Measurements from ENCODE around the gene AATK. TPM values are rescaled to one million over a fixed set of nuclear protein-coding genes. Genes with fewer than 3 reads are reported as not detected.
"Not testable (repeated sequence)": the region's sequence is repeated elsewhere in the genome, so short reads cannot be mapped to it uniquely, and the experiment has no call there.

The AATK gene
- total RNA-seq, 6 donors from 2014 or later = 39.2 to 144 (median 92.2) TPM

DNA sequence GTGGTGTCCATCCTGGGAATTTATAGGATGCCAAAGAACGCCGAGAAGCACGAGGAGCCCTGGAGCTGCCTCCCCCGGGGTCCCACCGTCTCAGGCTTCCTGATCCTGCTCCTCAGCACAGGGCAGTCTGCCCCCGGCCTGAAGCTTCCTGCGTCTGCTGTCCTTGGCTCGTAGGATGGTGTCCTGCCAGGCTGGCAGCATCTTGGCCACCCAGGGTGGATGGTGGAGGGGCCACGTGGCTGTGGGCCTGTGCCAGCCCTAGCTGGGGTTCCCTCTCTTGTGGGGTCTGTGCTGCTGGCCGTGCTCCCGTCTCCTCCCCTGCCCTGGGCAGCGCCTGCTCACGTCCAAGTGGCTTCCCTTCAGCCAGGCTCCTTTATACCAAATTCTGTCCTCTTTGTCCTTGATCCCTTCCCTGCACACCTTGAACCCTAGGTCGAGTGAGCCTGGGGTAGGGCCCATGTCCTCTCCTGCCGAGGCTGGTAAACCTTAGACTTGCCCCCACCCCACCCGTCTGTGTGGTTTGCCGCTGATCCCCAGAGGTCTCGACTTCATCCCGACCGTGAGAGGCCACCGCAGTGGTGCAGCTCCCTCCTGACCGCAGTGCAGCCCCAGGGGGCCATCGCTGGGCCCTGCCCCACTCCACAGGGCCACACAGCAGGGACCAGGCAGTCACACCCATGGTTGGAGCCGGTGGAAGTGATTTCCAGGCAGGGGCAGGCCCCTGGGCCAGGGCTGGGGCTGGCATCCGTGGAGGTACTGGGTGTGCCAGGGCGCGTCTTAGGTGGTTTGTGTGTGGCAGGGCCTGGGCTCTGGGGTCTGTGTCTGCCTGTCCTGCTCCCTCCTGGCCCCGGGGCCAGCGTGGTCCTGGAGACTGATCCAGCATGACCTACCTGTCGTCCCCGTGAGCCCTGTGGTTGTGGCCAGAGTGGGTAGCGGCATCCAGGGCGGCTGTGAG, 84.5 kb downstream of the AATK start:
- Histone ChIP-seq H3K4me3 (no peak overlapping the region), H3K27ac (peak overlapping the region; percentile 84 to 94 (median 89)), H3K9me3 (no peaks in the 10 kb centered on the region), H3K4me1 (peaks cover 39 to 74% (median 47%) of the 10 kb centered on the region in 4 donors), H3K27me3 (no peaks in the 10 kb centered on the region), H3K36me3 (peaks cover 0 to 43% (median 23%) of the 10 kb centered on the region in 4 donors)
- WGBS, 2 donors = 72 to 83% methylated on average over 15 to 30 of the region's 33 CpGs
- ATAC-seq (ENCODE audit: low FRiP score in 2 of 2) = no peak
- no peak for TF ChIP-seq POLR2AphosphoS5 (IDR thresholded peaks at IDR 0.05)
- TF ChIP-seq EP300 (IDR thresholded peaks at IDR 0.05) = no peak
- TF ChIP-seq POLR2A (IDR thresholded peaks at IDR 0.05) = no peak
- TF ChIP-seq, protein P1, sequence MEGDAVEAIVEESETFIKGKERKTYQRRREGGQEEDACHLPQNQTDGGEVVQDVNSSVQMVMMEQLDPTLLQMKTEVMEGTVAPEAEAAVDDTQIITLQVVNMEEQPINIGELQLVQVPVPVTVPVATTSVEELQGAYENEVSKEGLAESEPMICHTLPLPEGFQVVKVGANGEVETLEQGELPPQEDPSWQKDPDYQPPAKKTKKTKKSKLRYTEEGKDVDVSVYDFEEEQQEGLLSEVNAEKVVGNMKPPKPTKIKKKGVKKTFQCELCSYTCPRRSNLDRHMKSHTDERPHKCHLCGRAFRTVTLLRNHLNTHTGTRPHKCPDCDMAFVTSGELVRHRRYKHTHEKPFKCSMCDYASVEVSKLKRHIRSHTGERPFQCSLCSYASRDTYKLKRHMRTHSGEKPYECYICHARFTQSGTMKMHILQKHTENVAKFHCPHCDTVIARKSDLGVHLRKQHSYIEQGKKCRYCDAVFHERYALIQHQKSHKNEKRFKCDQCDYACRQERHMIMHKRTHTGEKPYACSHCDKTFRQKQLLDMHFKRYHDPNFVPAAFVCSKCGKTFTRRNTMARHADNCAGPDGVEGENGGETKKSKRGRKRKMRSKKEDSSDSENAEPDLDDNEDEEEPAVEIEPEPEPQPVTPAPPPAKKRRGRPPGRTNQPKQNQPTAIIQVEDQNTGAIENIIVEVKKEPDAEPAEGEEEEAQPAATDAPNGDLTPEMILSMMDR (IDR thresholded peaks at IDR 0.05) = no peak
- no peak for DNase-seq

- peaks cover 39 to 60% (median 42%) of the 10 kb centered on the region in 4 donors for H3K4me1 ChIP-seq
- peaks cover 0 to 38% (median 17%) of the 10 kb centered on the region in 4 donors for H3K36me3 ChIP-seq
- peak overlapping the region in 2 of 4 donors; percentile 10 to 20 for H3K27ac ChIP-seq
- WGBS, 2 donors = 65 to 83% methylated on average over 6 to 18 of the region's 19 CpGs
- DNase-seq = no peak
- no peak overlapping the region for H3K4me3 ChIP-seq
- TF ChIP-seq POLR2A (IDR thresholded peaks at IDR 0.05) = no peak
- TF ChIP-seq EP300 (IDR thresholded peaks at IDR 0.05) = no peak
- no peak for TF ChIP-seq POLR2AphosphoS5 (IDR thresholded peaks at IDR 0.05)
- TF ChIP-seq, protein P1 (IDR thresholded peaks at IDR 0.05) = no peak
- no peaks in the 10 kb centered on the region for H3K27me3 ChIP-seq
- ATAC-seq (ENCODE audit: low FRiP score in 2 of 2) = no peak
- no peaks in the 10 kb centered on the region for H3K9me3 ChIP-seq
Measured at GRCh38 chr17:81080019-81080418, 86.0 kb downstream of the AATK start.

- ATAC-seq (ENCODE audit: low FRiP score in 2 of 2); H3K9me3 ChIP-seq; H3K27me3 ChIP-seq; H3K4me3 ChIP-seq; DNase-seq; H3K27ac ChIP-seq: not testable (repeated sequence)
- 91 to 93% methylated on average over 38 to 45 of the region's 45 CpGs for WGBS, 2 donors
- Histone ChIP-seq H3K4me1 (peaks cover 26 to 56% (median 31%) of the 10 kb centered on the region in 4 donors), H3K36me3 (peaks cover 0 to 36% (median 18%) of the 10 kb centered on the region in 4 donors)
Measured at GRCh38 chr17:81078026-81078913, 87.8 kb downstream of the AATK start.

DNA sequence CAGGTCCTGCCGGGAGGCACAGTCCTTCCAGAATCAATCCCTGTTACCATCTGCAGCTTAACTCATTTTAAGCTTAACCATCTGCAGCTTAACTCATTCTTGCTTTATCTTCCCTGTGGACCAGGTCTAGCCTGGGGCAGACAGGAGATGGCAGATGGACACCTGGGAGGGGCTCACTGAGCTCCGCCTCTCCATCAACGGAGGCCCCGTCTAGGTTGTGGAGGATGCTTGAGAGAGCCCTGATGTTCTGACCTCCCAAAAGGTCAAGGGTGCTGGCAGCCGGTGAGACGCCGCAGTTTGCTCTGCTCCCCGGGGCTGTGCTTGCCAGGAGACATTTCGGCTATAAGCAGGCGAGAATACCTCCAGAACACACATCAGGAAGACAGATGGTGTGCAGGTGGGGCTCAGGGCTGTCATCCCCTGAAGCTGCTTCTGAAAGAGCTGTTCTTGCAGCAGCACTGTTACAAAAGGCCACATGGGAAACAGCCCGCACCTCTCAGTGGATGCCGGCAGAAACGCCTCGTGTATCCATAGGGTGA, 89.8 kb downstream of the AATK start:
- Histone ChIP-seq H3K4me1 (peaks cover 17 to 56% (median 23%) of the 10 kb centered on the region in 4 donors), H3K36me3 (peaks cover 0 to 38% (median 18%) of the 10 kb centered on the region in 4 donors), H3K27ac (peak overlapping the region in 1 of 4 donors; percentile 9)

More for the DNA sequence above, 89.8 kb downstream of the AATK start:
- WGBS, 2 donors = 72 to 73% methylated on average over 11 to 14 of the region's 14 CpGs
- H3K9me3 ChIP-seq = no peaks in the 10 kb centered on the region
- DNase-seq = no peak
- TF ChIP-seq POLR2AphosphoS5 (IDR thresholded peaks at IDR 0.05) = no peak
- TF ChIP-seq EP300 (IDR thresholded peaks at IDR 0.05) = no peak
- TF ChIP-seq POLR2A (IDR thresholded peaks at IDR 0.05) = no peak
- TF ChIP-seq, protein P1 (IDR thresholded peaks at IDR 0.05) = no peak
- H3K4me3 ChIP-seq = no peak overlapping the region
- no peak for ATAC-seq (ENCODE audit: low FRiP score in 2 of 2)
- no peaks in the 10 kb centered on the region for H3K27me3 ChIP-seq

Measured in upper lobe of left lung (tissue), 6 donors.